ENCODE results near the gene CFAP77.

The CFAP77 gene

GRCh38 chr9:132597073-132597775 is 187.2 kb downstream of the CFAP77 start:
- no peak for TF ChIP-seq CTCF (IDR thresholded peaks at IDR 0.05; ENCODE audit: low read depth, low read length)
- no peak for DNase-seq (ENCODE audit: extremely low read depth, low read depth)

- TF ChIP-seq CTCF (IDR thresholded peaks at IDR 0.05; ENCODE audit: low read depth, low read length) = no peak
- no peak for DNase-seq (ENCODE audit: extremely low read depth, low read depth)
Measured at GRCh38 chr9:132600326-132600984, 190.4 kb downstream of the CFAP77 start.

- DNase-seq (ENCODE audit: extremely low read depth, low read depth) = no peak
- TF ChIP-seq CTCF (IDR thresholded peaks at IDR 0.05; ENCODE audit: low read depth, low read length) = no peak
Measured at GRCh38 chr9:132602207-132602606, 192.2 kb downstream of the CFAP77 start.

- no peak for TF ChIP-seq CTCF (IDR thresholded peaks at IDR 0.05; ENCODE audit: low read depth, low read length)
- no peak for DNase-seq (ENCODE audit: extremely low read depth, low read depth)
Measured at GRCh38 chr9:132605387-132605786, 195.4 kb downstream of the CFAP77 start.

GRCh38 chr9:132606066-132606465 is 196.1 kb downstream of the CFAP77 start:
- DNase-seq (ENCODE audit: extremely low read depth, low read depth) = no peak
- TF ChIP-seq CTCF (IDR thresholded peaks at IDR 0.05; ENCODE audit: low read depth, low read length) = no peak

GRCh38 chr9:132609184-132609583 is 199.2 kb downstream of the CFAP77 start:
- no peak for DNase-seq (ENCODE audit: extremely low read depth, low read depth)
- no peak for TF ChIP-seq CTCF (IDR thresholded peaks at IDR 0.05; ENCODE audit: low read depth, low read length)

- peak; percentile 44 for DNase-seq (ENCODE audit: extremely low read depth, low read depth)
- TF ChIP-seq CTCF (IDR thresholded peaks at IDR 0.05; ENCODE audit: low read depth, low read length) = no peak
Measured at GRCh38 chr9:132609829-132610228, 199.8 kb downstream of the CFAP77 start.
